ENCODE data around the gene PIGQ.

DNA sequence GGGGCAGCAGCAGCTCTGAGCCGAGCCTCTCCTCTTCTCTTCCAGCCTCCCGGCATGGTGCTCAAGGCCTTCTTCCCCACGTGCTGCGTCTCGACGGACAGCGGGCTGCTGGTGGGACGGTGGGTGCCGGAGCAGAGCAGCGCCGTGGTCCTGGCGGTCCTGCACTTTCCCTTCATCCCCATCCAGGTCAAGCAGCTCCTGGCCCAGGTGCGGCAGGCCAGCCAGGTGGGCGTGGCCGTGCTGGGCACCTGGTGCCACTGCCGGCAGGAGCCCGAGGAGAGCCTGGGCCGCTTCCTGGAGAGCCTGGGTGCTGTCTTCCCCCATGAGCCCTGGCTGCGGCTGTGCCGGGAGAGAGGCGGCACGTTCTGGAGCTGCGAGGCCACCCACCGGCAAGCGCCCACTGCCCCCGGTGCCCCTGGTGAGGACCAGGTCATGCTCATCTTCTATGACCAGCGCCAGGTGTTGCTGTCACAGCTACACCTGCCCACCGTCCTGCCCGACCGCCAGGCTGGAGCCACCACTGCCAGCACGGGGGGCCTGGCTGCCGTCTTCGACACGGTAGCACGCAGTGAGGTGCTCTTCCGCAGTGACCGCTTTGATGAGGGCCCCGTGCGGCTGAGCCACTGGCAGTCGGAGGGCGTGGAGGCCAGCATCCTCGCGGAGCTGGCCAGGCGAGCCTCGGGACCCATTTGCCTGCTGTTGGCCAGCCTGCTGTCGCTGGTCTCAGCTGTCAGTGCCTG, 4.4 kb downstream of the PIGQ start:
- TF ChIP-seq TAF1 (IDR thresholded peaks at IDR 0.05; ENCODE audit: borderline replicate concordance, low read depth, low read length) (no peak), POLR2A (IDR thresholded peaks at IDR 0.05; ENCODE audit: low read depth, low read length) (no peak)
